K562 (cell line): ENCODE measurements around the gene PREX1. TPM values are rescaled to one million over a fixed set of nuclear protein-coding genes. Genes with fewer than 3 reads are reported as not detected.

Experiments used
- ATAC-seq: fragments of 200-7000 bp; cut with Tn5 transposase; 3 replicates; pipeline ENCODE4 v1.9.1; 2020; ENCODE audit warnings: moderate library complexity
- BruUV-seq: library from RNA; stranded (reverse); fragments of 400-500 nt; replicated peaks from 2 replicates; lab custom pipeline; 2021; lab: Mats Ljungman, UMichigan
- CTCF ChIA-PET: fragments of 300-600 bp; formaldehyde crosslinking; extraction: SDS; loops from one replicate; lab custom pipeline; 2021; ENCODE audit warnings: low intra/inter-chr PET ratio; lab: Yijun Ruan, JAX
- POLR2A ChIA-PET: fragments of 300-600, 350-650 bp; sonication (Branson Sonifier 250); formaldehyde crosslinking; extraction: SDS; loops from one replicate; lab custom pipeline; 2021; ENCODE audit warnings: antibody characterized with exemption, inconsistent platforms; lab: Yijun Ruan, JAX
- DNase-seq, 4 experiments: peaks; one replicate each; pipeline versions ENCODE4 v3.0.0 to v3.0.0-alpha.2; 2011 to 2018; ENCODE audit warnings: low spot score in 3 of 4, mixed read lengths in 3 of 4; ENCODE audit errors: extremely low read depth in 1 of 4
- FAIRE-seq: peaks from 2 replicates; lab custom pipeline; 2011; peaks lifted over from hg19 to GRCh38; lab: Jason Lieb, UNC
- H2AFZ ChIP-seq: 2 replicates; pipeline ENCODE4 v1.6.0; 2011; ENCODE audit warnings: low read depth, low read length, control low read depth, inconsistent platforms
- H3K27ac ChIP-seq: fragments of 200-600 bp; 3 replicates; pipeline ENCODE4 v1.8.0; 2011; ENCODE audit warnings: low read depth, mild to moderate bottlenecking, control low read depth, inconsistent platforms, low read length, moderate library complexity, mixed read lengths; ENCODE audit errors: extremely low read depth
- H3K27me3 ChIP-seq, 2 experiments: fragments of 300-600 bp in 1 of 2; 2 replicates in 1 of 2; 3 replicates in 1 of 2; pipeline versions ENCODE4 v1.6.0 to v1.8.0; 2011; ENCODE audit warnings: inconsistent platforms in 2 of 2, low read length in 2 of 2, mild to moderate bottlenecking in 1 of 2, mixed read lengths in 1 of 2, moderate library complexity in 1 of 2; ENCODE audit not compliant: control insufficient read depth in 2 of 2, insufficient read depth in 2 of 2
- H3K36me3 ChIP-seq: fragments of 300-600 bp; 3 replicates; pipeline ENCODE4 v1.8.0; 2011; ENCODE audit warnings: mild to moderate bottlenecking, low read length, inconsistent platforms; ENCODE audit not compliant: control insufficient read depth, insufficient read depth
- H3K4me1 ChIP-seq, 2 experiments: fragments of 200-600 bp in 1 of 2; replicated peaks in 1 of 2; 2 replicates in 1 of 2; 3 replicates in 1 of 2; pipeline versions ENCODE4 v1.5.1 to v1.8.0; 2011; ENCODE audit warnings: inconsistent platforms in 2 of 2, low read length in 2 of 2, mild to moderate bottlenecking in 1 of 2, mixed read lengths in 1 of 2, moderate library complexity in 1 of 2; ENCODE audit not compliant: control insufficient read depth in 2 of 2, insufficient read depth in 2 of 2
- H3K4me2 ChIP-seq: 2 replicates; pipeline ENCODE4 v1.6.1; 2011; ENCODE audit warnings: low read length, control low read depth, inconsistent platforms, mixed read lengths; ENCODE audit not compliant: insufficient read depth
- H3K4me3 ChIP-seq: fragments of 200-600 bp; sonication (generic), shearing (Covaris generic); 2 replicates; pipeline ENCODE4 v1.5.1; 2016; ENCODE audit warnings: control low read depth, inconsistent platforms
- H3K79me2 ChIP-seq: fragments of 200-600 bp; 3 replicates; pipeline ENCODE4 v1.8.0; 2011; ENCODE audit warnings: low read length, inconsistent platforms; ENCODE audit not compliant: control insufficient read depth, insufficient read depth
- H3K9ac ChIP-seq, 2 experiments: 2 replicates each; pipeline versions ENCODE4 v1.6.0 to v1.6.1; 2011; ENCODE audit warnings: low read depth in 2 of 2, low read length in 2 of 2, control low read depth in 1 of 2, inconsistent platforms in 1 of 2, mild to moderate bottlenecking in 1 of 2, mixed read lengths in 1 of 2; ENCODE audit not compliant: insufficient read depth in 1 of 2
- H3K9me1 ChIP-seq: one replicate; pipeline ENCODE4 v1.6.0; 2011; ENCODE audit warnings: inconsistent platforms, mild to moderate bottlenecking, low read length, moderate library complexity; ENCODE audit not compliant: control insufficient read depth, insufficient read depth
- H3K9me3 ChIP-seq: replicated peaks from 2 replicates; pipeline ENCODE4 v1.5.1; 2011; ENCODE audit warnings: low read depth, low read length, inconsistent platforms; ENCODE audit not compliant: control insufficient read depth, insufficient read depth
- H4K20me1 ChIP-seq: replicated peaks from 2 replicates; pipeline ENCODE4 v1.6.1; 2011; ENCODE audit warnings: low read length, inconsistent platforms, mixed read lengths; ENCODE audit not compliant: control insufficient read depth, insufficient read depth
- ARID2 ChIP-seq: fragments of 450-650 bp; IDR thresholded peaks from 2 replicates; pipeline ENCODE4 v1.6.1; 2017; ENCODE audit warnings: antibody characterized with exemption, mild to moderate bottlenecking
- EWSR1 ChIP-seq: fragments of 450-650 bp; IDR thresholded peaks from 2 replicates; pipeline ENCODE4 v1.6.1; 2018; ENCODE audit warnings: borderline replicate concordance, mild to moderate bottlenecking, low read depth, moderate library complexity; ENCODE audit not compliant: partially characterized antibody
- MIER1 ChIP-seq: fragments of 450-650 bp; IDR thresholded peaks from 2 replicates; pipeline ENCODE4 v1.6.1; 2016; ENCODE audit warnings: antibody characterized with exemption, mild to moderate bottlenecking, low read depth
- NFYB ChIP-seq: IDR thresholded peaks from 2 replicates; pipeline ENCODE4 v1.6.1; 2011; ENCODE audit warnings: mild to moderate bottlenecking, moderate library complexity; ENCODE audit not compliant: insufficient read length; ENCODE audit errors: extremely low read depth
- SIN3A ChIP-seq, 2 experiments: fragments of 150-350 bp in 1 of 2; IDR thresholded peaks; 2 replicates each; pipeline ENCODE4 v1.6.1; 2011 to 2016; ENCODE audit warnings: borderline replicate concordance in 2 of 2, low read depth in 2 of 2, low read length in 2 of 2, mild to moderate bottlenecking in 2 of 2, moderate library complexity in 2 of 2; ENCODE audit not compliant: control insufficient read depth in 1 of 2
- WGBS: fragments of 100-300 bp; shearing (Covaris generic); methylation state at CpG from one replicate; pipeline ENCODE4 v1.1.6; 2016; ENCODE audit warnings: low coverage, mixed read lengths; ENCODE audit not compliant: insufficient coverage; ENCODE audit errors: missing lambda C conversion rate; 5-methylcytosine and 5-hydroxymethylcytosine counted together
- in situ Hi-C: fragments of 300-500 bp; cut with MboI; formaldehyde crosslinking; loops from 4 replicates; pipeline ENCODE4 v1.15.0; 2018; ENCODE audit warnings: inconsistent platforms, mixed read lengths
- intact Hi-C: fragments of 100-400 bp; cut with micrococcal nuclease; formaldehyde crosslinking; loops from 2 replicates; pipeline ENCODE4 v1.14.2; 2022
- polyA plus RNA-seq, 8 experiments: library from polyadenylated mRNA; depleted of rRNA in 4 of 8; stranded (reverse) in 5 of 8; unstranded in 3 of 8; fragments of >200 nt; fragmentation: Nextera tagmentation in 2 of 8; fragmentation: Illumina TruSeq in 1 of 8; extraction: Ambion mirVana in 2 of 8; extraction: Trizol in 1 of 8; gene quantifications; 2 replicates each; pipeline versions ENCODE4 v1.2.1 to v1.2.3, GENCODE V29; 2011 to 2014; ENCODE audit warnings: inconsistent platforms in 1 of 8, missing spikeins in 1 of 8
- total RNA-seq, 7 experiments: library from RNA; depleted of rRNA in 6 of 7; stranded (reverse); fragments of >200 nt in 6 of 7; fragmentation: Illumina TruSeq in 2 of 7; extraction: Trizol in 2 of 7; gene quantifications; 2 replicates each; pipeline versions ENCODE4 v1.2.1 to v1.2.3, GENCODE V29; 2011 to 2021; ENCODE audit warnings: low replicate concordance in 1 of 7
- TF ChIP-seq, protein P1 (sequence below): fragments of 450-650 bp; IDR thresholded peaks from 2 replicates; pipeline ENCODE4 v1.6.1; 2017; ENCODE audit warnings: mild to moderate bottlenecking, moderate library complexity
- TF ChIP-seq, protein P2 (sequence below): fragments of 450-650 bp; IDR thresholded peaks from 2 replicates; pipeline ENCODE4 v1.6.1; 2016; ENCODE audit warnings: low read depth, mild to moderate bottlenecking, moderate library complexity

The PREX1 gene
- total and polyA plus RNA-seq, 9 of the 15 experiments (the other 6 are each of a cell fraction or from before 2014, with no cell fraction given): 0.37 to 10.4 (median 4.8) TPM

- in situ Hi-C loops: no loop called here
- ATAC-seq (no peak), FAIRE-seq (no peak), DNase-seq (no peak)
- intact Hi-C loops: no loop called here
- H3K79me2 ChIP-seq: no peaks in the 10 kb centered on the region
- H2AFZ ChIP-seq: no peak overlapping the region
- H3K27me3 ChIP-seq: no peaks in the 10 kb centered on the region; a peak in 1 of 5 replicates
- 26% methylated on average over 7 of the region's 7 CpGs for WGBS
- no peak overlapping the region for H3K27ac ChIP-seq
- no peaks in the 10 kb centered on the region for H4K20me1 ChIP-seq
- no peaks in the 10 kb centered on the region for H3K36me3 ChIP-seq
- H3K4me2 ChIP-seq: no peak overlapping the region
- H3K4me1 ChIP-seq: no peaks in the 10 kb centered on the region
- no peak overlapping the region for H3K9ac ChIP-seq
- TF ChIP-seq ARID2 (no peak), SIN3A (IDR thresholded peaks at IDR 0.05; ENCODE audit: borderline replicate concordance in 2 of 2, control insufficient read depth in 1 of 2, low read depth in 2 of 2, low read length in 2 of 2) (no peak), NFYB (no peak), MIER1 (no peak), EWSR1 (no peak)
- TF ChIP-seq, protein P1, sequence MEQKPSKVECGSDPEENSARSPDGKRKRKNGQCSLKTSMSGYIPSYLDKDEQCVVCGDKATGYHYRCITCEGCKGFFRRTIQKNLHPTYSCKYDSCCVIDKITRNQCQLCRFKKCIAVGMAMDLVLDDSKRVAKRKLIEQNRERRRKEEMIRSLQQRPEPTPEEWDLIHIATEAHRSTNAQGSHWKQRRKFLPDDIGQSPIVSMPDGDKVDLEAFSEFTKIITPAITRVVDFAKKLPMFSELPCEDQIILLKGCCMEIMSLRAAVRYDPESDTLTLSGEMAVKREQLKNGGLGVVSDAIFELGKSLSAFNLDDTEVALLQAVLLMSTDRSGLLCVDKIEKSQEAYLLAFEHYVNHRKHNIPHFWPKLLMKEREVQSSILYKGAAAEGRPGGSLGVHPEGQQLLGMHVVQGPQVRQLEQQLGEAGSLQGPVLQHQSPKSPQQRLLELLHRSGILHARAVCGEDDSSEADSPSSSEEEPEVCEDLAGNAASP: no peak
- TF ChIP-seq, protein P2, sequence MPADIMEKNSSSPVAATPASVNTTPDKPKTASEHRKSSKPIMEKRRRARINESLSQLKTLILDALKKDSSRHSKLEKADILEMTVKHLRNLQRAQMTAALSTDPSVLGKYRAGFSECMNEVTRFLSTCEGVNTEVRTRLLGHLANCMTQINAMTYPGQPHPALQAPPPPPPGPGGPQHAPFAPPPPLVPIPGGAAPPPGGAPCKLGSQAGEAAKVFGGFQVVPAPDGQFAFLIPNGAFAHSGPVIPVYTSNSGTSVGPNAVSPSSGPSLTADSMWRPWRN: no peak
- no peak overlapping the region for H3K4me3 ChIP-seq
- no TSS peak for BruUV-seq
- H3K9me3 ChIP-seq: no peaks in the 10 kb centered on the region
- no peaks in the 10 kb centered on the region for H3K9me1 ChIP-seq
- CTCF ChIA-PET: no interaction called here
- POLR2A ChIA-PET: no interaction called here
These were observed 68.1 kb downstream of the PREX1 start for GRCh38 chr20:48759631-48760245.
